SH-SY5Y (cell line): ENCODE results near the gene NDUFS8.

Experiments
- GATA2 ChIP-seq: IDR thresholded peaks from 2 replicates; pipeline ENCODE4 v1.6.1; 2011; ENCODE audit warnings: mild to moderate bottlenecking, low read depth, low read length
- GATA3 ChIP-seq: IDR thresholded peaks from 2 replicates; pipeline ENCODE4 v1.6.1; 2011; ENCODE audit warnings: low read depth, mild to moderate bottlenecking, low read length, moderate library complexity

Gene NDUFS8

GRCh38 chr11:68014157-68014946 lies 16.1 kb upstream of the NDUFS8 start:
- TF ChIP-seq GATA3, result no peak
- no peak for TF ChIP-seq GATA2

DNA sequence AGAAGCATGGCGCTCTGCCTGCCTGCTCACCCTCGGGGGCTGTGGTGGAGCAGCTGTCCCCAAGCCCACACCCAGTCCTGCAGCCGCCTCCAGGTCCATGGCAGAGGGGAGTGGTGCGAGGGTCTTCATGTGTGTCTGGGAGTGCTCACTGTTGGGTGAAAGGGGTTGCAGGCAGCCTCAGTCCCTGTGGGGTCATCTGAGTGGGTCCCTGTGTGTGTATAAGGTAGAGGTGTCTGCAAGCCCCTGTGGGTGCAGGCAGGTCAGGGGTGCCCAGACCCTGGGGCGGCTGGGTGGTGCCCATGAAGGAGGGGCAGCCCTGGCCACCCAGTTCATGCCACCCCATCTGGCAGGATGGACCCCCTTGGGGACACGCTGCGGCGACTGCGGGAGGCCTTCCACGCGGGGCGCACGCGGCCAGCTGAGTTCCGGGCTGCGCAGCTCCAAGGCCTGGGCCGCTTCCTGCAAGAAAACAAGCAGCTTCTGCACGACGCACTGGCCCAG lies 15.5 kb upstream of the NDUFS8 start:
- TF ChIP-seq GATA2 (no peak), GATA3 (no peak)

GRCh38 chr11:68015467-68015866 lies 15.0 kb upstream of the NDUFS8 start:
- TF ChIP-seq GATA3 (no peak), GATA2 (no peak)

GRCh38 chr11:68016161-68016903 lies 14.1 kb upstream of the NDUFS8 start:
- TF ChIP-seq GATA2 (no peak), GATA3 (no peak)

GRCh38 chr11:68016904-68017817 lies 13.3 kb upstream of the NDUFS8 start:
- no peak for TF ChIP-seq GATA2
- no peak for TF ChIP-seq GATA3

DNA sequence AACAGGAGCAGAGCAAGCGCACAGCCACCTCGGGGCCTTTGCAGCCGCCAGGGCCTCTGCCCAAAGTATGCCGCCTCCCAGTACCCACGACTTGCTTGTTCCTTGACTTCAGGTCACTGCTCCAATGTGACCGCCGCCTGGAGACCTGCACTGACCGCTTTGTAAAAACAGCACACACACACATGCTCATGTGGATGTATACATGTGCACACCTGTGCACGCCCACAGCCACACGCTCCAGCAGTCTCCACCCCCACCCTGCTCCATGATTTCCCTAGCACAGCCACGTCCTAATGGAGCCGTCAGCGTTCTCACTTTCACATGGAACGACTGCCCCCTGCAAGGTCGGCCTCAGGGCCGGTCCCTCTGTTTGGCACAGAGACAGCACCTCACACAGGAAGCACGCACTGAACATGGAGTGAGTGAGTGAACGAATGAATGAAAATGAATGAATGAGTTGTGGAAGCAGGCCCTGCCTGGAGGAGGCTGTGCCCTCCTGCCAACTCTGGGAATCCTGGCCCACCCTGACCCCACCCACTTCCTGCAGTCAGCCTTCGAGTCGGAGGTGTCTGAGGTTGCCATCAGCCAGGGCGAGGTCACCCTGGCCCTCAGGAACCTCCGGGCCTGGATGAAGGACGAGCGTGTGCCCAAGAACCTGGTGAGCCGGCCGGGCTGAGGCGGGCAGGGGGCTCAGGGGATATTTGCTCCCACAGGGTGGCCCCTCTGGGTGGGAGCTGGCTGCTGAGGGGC lies 12.3 kb upstream of the NDUFS8 start:
- TF ChIP-seq GATA3, result no peak
- TF ChIP-seq GATA2, result no peak

GRCh38 chr11:68018730-68019190 lies 11.7 kb upstream of the NDUFS8 start:
- no peak for TF ChIP-seq GATA3
- TF ChIP-seq GATA2, result no peak

DNA sequence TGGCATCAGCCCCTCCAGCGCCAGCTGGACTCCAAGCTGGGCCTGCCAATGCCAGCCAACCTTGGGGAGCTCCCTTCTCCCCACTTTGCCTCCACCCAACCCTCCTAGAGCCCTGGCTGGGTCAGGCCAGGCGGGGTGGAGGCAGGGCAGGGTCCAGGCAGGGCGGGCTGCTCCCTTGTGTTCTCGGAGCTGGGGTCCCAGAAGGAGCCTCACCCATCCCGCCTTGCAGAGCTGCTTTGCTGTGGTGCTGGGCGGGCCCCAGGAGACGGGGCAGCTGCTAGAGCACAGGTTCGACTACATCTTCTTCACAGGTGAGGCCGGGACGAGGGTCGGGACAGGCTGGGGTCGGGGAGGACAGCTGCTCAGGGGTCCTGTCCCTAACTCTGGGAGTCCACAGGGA lies 11.0 kb upstream of the NDUFS8 start:
- no peak for TF ChIP-seq GATA2
- TF ChIP-seq GATA3, result no peak

DNA sequence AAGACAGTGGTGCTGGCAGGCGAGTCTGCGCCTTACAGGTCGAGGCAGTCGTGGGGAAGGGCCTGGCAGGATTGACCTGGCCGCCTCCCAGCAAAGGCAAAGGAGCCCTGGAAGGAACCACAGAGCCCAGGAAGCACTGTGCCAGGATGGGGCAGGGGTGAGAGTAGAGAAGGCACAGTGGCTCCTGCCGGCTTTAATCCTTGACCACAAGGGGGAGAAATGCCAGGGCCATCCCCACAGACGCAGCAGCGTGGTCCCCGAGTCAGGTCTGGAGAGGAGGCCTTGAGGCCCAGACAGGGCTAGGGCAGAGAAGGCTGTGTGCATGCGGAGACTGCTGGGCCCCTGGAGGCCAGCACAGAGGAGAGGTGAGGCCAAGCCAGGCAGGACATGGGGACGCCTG lies 9.9 kb upstream of the NDUFS8 start:
- no peak for TF ChIP-seq GATA2
- no peak for TF ChIP-seq GATA3

DNA sequence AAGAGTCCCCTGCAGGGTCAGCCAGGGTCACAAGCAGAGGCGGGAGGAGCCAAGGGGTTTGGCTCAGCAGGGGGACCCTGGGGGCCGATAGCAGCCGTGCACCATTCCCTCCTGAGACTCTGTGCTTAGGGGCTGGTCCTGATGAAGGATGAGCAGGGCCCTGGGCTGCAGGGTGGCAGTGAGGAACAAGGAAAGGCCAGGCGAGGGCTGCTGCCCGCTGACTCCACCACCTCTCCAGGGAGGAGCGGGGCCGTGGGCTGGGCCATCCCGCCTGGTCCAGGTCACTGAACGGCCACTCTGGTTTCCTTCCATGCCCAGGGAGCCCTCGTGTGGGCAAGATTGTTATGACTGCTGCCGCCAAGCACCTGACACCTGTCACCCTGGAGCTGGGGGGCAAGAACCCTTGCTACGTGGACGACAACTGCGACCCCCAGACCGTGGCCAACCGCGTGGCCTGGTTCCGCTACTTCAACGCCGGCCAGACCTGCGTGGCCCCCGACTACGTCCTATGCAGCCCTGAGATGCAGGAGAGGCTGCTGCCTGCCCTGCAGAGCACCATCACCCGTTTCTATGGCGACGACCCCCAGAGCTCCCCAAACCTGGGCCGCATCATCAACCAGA lies 9.2 kb upstream of the NDUFS8 start:
- TF ChIP-seq GATA3 (no peak), GATA2 (no peak)

DNA sequence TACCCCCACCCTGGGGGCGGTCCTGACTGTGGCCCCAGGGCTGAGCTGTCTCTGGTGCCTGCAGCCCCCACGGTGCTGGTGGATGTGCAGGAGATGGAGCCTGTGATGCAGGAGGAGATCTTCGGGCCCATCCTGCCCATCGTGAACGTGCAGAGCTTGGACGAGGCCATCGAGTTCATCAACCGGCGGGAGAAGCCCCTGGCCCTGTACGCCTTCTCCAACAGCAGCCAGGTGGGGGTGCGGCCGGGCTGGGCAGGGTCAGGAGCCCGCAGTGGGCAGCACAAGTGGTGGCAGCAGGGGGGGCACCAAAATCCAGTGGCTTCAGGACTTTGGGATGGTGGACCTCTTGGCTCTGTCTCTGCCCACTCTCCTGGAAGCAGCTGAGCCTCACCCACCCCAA lies 8.0 kb upstream of the NDUFS8 start:
- TF ChIP-seq GATA3 (no peak), GATA2 (no peak)

DNA sequence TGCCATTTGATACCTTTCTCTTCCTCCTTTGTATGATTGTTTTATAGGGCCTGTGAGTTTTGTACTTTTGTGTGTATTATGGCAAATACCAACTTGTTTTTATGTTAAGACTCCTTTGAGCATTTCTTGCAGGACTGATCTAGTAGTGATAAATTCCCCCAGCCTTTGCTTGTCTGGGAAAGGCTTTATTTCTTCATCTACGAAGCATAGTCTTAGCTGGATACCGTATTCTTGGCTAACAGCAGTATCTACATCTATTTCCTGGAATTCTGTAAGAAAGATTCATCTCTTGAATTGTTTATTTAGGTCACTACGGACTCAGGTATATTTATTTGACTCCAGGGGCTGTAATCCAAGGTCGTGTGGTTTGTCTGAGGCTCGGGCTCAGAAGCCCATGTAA lies 6.0 kb upstream of the NDUFS8 start:
- TF ChIP-seq GATA3, result no peak
- TF ChIP-seq GATA2, result no peak

DNA sequence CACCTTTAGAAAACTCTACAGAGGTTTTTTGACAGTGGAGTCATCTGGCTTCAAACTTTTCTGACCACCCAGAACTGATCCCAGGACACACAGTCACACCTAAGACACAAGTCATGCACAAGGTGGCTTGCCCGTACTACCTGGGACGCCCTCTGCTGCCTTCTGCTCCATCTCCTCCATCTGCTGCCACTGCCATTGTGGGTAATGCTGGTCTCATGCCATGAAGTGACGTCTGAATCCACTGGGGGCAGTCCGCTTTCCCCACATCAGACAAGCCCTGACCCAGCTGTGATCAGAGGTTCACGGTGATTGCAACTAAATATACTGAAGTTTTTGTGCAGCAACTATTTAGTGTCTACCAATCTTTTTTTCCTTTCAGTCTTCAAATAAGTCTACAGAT lies 5.4 kb upstream of the NDUFS8 start:
- TF ChIP-seq GATA2, result no peak
